Thyroid gland (tissue), 4 donors: ENCODE results near the gene PLB1.

Experiments
- POLR2A ChIP-seq, 2 donors: fragments of 450-650 bp; IDR thresholded peaks; one replicate each; pipeline ENCODE4 v1.6.1; 2017; ENCODE audit warnings: antibody characterized with exemption in 2 of 2, mild to moderate bottlenecking in 2 of 2, moderate library complexity in 1 of 2
- TF ChIP-seq, protein P1 (sequence below), 6 experiments: fragments of 200-600 bp in 3 of 6; fragments of 450-650 bp in 3 of 6; sonication (generic) in 3 of 6; IDR thresholded peaks; one replicate each; pipeline ENCODE4 v1.5.1; 2016 to 2019; ENCODE audit warnings: antibody characterized with exemption in 6 of 6, mild to moderate bottlenecking in 2 of 6, inconsistent platforms in 1 of 6, moderate library complexity in 1 of 6

DNA sequence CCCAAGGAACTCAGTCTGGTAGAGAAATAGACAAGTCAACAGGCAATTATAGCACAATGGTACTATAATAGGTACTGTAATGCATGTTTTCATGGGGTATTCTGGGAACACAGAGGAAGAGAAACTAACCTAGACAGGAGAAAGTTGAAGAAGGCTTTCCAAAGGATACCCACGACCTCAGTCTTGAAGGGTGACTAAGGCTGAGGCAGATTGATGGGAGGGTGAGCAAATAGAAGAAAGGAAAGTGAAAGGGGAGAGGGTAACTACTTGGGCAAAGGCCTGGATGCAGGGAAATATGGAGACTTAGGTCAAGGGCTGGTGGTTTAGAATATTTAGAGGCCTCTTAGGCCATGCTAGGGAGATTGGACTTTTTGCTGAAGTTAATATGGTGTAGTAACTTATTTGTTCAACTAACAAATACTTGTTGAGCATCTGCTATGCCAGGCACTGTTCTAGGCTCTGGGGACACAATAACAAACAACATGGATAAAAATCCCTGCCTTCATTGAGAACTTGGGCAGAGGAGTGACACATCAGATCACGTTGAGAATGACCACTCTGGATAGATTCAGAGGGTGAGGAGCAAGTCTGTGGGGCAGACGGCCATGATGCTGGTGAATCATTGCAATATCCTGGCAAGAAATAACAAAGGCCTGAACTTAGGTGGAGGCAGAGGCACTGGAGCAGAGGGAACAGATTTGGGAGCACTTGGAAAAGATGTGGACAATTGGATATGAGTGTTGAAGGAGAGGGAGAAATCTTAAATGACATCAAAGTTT, 56.4 kb downstream of the PLB1 start:
- TF ChIP-seq, protein P1, sequence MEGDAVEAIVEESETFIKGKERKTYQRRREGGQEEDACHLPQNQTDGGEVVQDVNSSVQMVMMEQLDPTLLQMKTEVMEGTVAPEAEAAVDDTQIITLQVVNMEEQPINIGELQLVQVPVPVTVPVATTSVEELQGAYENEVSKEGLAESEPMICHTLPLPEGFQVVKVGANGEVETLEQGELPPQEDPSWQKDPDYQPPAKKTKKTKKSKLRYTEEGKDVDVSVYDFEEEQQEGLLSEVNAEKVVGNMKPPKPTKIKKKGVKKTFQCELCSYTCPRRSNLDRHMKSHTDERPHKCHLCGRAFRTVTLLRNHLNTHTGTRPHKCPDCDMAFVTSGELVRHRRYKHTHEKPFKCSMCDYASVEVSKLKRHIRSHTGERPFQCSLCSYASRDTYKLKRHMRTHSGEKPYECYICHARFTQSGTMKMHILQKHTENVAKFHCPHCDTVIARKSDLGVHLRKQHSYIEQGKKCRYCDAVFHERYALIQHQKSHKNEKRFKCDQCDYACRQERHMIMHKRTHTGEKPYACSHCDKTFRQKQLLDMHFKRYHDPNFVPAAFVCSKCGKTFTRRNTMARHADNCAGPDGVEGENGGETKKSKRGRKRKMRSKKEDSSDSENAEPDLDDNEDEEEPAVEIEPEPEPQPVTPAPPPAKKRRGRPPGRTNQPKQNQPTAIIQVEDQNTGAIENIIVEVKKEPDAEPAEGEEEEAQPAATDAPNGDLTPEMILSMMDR (IDR thresholded peaks at IDR 0.05), result no peak
- TF ChIP-seq POLR2A (IDR thresholded peaks at IDR 0.05), result no peak
